Stimulated activated CD8-positive, alpha-beta memory T cell treated with anti-CD3 and anti-CD28 coated beads, Interleukin-15, amount 100 ng/mL, for 48 hours (primary cell): ENCODE results near the gene PKD1L1.
A peak's percentile ranks its signal among the peaks of the same experiment; 100 is the strongest.
"Not testable (repeated sequence)": the region's sequence is repeated elsewhere in the genome, so short reads cannot be mapped to it uniquely, and the experiment has no call there.

Experiments used
- DNase-seq, 2 donors: peaks; one replicate each; pipeline ENCODE4 v3.0.0-alpha.2; 2020; ENCODE audit warnings: low read depth in 2 of 2

The PKD1L1 gene

DNA sequence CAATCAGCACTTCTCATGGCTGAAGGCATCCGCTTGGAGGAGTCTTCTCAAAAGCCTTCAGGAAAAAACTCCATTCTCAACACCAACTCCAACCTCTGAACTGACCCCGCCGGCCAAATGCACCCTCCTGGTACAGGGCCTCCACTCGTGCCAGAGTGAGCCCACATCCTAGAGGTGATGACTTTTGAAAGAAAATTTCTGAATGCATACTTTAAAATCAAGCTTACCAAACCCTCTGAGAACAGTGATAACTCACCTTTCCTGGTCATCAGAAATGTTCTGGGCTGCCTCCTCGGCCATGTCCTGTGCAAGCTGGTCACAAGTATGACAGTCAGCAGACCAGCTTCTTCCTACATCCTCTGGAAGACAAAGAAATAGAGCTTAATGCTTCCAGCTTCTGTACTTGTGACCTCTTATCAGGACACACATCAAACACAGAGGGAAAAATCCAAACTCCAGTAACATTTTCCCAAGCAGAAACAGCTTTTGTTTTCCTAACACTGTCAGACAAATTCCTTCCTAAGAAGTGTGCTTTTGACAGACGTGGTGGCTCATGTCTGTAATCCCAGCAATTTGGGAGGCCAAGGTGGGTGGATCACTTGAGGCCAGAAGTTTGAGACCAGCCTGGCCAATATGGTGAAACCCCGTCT is at the start of gene PKD1L1:
TSS of gene PKD1L1 (minus strand) at position 326 of the 650 bp plus-strand sequence. CDS start at position 300, 26 bp downstream.
- DNase-seq = no peak

- DNase-seq = no peak
Observed at GRCh38 chr7:47992446-47992845, 44.2 kb upstream of the PKD1L1 start.

DNA sequence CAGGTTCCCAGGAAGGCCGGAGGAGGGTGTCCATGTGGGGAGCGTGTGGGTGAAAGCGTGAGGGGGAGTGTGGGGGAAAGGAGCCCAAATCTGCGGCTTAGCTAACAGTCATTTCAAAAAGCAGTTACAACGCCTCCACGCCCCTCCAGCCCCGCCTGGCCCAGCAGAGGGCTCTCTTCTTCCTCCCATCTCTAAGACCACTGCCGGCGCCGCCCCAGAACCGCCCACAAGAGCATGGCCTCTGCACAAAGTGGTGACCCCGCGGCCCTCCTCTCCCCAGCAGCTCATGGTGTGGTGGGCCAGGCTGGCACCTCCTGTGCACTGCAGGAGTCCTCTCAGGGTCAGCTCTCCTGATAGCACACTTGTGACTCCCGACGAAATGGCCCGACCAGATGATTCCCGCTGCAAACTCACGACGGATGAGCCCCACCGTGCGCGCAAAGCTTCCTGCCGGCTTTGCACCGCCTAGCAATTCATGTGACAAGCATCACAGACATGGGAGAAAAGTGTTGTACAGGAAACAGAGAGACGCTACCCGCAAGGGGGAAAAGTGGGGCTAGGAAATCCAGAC is 43.6 kb upstream of the PKD1L1 start:
- DNase-seq = peak; percentile 79 to 81

- DNase-seq = no peak
Observed at GRCh38 chr7:47991270-47991669, 43.0 kb upstream of the PKD1L1 start.

GRCh38 chr7:47990592-47990991 is 42.3 kb upstream of the PKD1L1 start:
- no peak for DNase-seq

GRCh38 chr7:47989607-47990400 is 41.5 kb upstream of the PKD1L1 start:
- DNase-seq = not testable (repeated sequence)

GRCh38 chr7:47988496-47989386 is 40.5 kb upstream of the PKD1L1 start:
- no peak for DNase-seq

GRCh38 chr7:47982610-47983009 is 34.3 kb upstream of the PKD1L1 start:
- DNase-seq = no peak

DNA sequence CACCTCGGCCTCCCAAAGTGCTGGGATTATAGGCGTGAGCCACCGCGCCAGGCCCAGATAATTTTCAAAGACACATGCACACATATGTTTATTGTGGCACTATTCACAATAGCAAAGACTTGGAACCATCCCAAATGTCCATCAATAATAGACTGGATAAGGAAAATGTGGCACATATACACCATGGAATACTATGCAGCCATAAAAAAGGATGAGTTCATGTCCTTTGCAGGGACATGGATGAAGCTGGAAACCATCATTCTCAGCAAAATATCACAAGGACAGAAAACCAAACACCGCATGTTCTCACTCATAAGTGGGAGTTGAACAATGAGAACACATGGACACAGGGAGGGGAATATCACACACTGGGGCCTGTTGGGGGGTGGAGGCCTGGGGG is 32.4 kb upstream of the PKD1L1 start:
- not testable (repeated sequence) for DNase-seq

- DNase-seq = no peak
Observed at GRCh38 chr7:47979832-47980181, 31.5 kb upstream of the PKD1L1 start.

DNA sequence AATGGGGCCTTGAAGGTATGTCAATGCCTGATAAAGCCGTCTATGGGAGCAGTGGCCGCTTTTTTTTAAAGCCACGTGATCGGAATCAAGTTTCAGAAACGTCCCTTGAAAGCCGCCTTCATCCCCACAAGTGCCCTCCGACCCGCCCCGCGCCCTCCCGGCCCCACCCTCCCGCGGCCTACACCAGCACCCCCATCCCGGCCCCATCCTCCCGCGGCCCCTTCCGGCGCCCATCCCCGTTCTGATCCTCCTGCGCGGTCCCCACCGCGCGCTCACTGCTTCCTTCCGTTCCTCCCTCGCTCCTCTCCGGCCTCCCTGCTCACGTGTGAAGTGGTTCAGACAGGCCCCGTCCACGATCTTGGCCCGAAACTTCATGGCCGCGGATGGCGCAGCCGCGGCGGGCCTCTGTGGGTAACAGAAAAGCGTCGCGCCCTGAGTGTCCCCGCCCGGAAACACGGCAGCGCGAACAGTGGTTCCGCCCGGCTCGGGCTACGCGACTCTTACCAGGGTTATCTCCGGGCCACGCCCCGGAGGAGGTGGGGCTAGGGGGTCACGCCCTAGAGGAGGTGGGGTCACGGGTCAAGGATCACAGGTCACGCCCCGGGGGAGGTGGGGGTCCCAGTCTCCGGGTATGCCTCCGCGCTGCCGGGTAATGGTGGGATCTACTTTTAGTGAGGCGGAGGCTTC is 31.0 kb upstream of the PKD1L1 start, which contains the start of gene HUS1:
TSS of gene HUS1 (minus strand) at position 471 of the 687 bp plus-strand sequence. CDS start at position 375, 96 bp downstream.
- DNase-seq = peak; percentile 85 to 89

GRCh38 chr7:47978790-47979144 is 30.5 kb upstream of the PKD1L1 start:
- DNase-seq = no peak

GRCh38 chr7:47973739-47974138 is 25.5 kb upstream of the PKD1L1 start:
- no peak for DNase-seq

GRCh38 chr7:47970761-47971160 is 22.5 kb upstream of the PKD1L1 start:
- DNase-seq = no peak

- DNase-seq = peak in 1 of 2 donors; percentile 16
Observed at GRCh38 chr7:47968847-47969774, 20.8 kb upstream of the PKD1L1 start.

DNA sequence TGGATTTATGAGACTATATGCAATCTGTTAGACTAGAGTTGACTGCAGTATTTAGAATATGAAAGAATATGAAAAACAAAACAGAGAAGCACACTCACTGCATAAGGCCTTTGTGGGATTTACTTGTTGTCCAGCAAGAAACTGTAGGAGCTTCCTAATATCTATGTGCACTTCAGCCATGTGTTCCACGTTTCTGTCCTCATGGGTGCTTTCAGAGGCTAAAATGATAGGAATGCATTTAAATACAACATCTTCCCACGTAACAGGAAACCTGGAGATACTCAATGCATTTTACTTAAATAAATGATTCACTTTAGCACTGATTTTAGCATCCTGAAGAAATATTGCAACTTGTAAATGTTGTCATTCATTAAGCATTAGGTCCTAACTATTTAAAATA is 19.4 kb upstream of the PKD1L1 start:
- DNase-seq = no peak

- DNase-seq = no peak
Observed at GRCh38 chr7:47967123-47967522, 18.9 kb upstream of the PKD1L1 start.

GRCh38 chr7:47965456-47965855 is 17.2 kb upstream of the PKD1L1 start:
- no peak for DNase-seq

GRCh38 chr7:47962262-47962661 is 14.0 kb upstream of the PKD1L1 start:
- DNase-seq = no peak

GRCh38 chr7:47957156-47957555 is 8.9 kb upstream of the PKD1L1 start:
- DNase-seq = no peak
